Measurements from ENCODE around the gene ARHGEF33.

DNA sequence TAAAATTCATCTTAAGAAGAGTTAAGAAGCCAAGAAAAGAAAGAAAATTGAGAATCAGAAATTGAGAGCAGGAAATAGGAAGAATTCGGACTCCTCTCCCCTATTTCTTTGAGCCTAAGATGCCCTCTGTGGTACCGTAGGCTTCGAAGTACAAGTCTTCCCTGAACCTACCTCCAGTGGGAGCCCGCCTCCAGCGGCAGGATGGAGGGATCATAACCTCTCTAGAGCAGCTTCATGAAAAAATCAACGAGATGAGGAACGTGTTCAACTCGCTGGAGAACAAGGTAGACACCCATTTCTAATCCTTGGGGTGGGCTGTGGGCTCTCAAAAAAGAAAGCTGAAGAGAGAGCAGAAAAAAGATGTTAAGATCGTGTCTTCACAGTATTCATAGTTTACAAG lies 36.3 kb downstream of the ARHGEF33 start:
- TF ChIP-seq, protein P1, sequence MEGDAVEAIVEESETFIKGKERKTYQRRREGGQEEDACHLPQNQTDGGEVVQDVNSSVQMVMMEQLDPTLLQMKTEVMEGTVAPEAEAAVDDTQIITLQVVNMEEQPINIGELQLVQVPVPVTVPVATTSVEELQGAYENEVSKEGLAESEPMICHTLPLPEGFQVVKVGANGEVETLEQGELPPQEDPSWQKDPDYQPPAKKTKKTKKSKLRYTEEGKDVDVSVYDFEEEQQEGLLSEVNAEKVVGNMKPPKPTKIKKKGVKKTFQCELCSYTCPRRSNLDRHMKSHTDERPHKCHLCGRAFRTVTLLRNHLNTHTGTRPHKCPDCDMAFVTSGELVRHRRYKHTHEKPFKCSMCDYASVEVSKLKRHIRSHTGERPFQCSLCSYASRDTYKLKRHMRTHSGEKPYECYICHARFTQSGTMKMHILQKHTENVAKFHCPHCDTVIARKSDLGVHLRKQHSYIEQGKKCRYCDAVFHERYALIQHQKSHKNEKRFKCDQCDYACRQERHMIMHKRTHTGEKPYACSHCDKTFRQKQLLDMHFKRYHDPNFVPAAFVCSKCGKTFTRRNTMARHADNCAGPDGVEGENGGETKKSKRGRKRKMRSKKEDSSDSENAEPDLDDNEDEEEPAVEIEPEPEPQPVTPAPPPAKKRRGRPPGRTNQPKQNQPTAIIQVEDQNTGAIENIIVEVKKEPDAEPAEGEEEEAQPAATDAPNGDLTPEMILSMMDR (IDR thresholded peaks at IDR 0.05) = no peak
- TF ChIP-seq POLR2A (IDR thresholded peaks at IDR 0.05) = no peak
- no peak for TF ChIP-seq POLR2AphosphoS5 (IDR thresholded peaks at IDR 0.05)

All from prostate gland (tissue), 2 donors.